GM19468 (cell line): ENCODE data around the gene KCNN2.

ENCODE experiments used
- ATAC-seq: cut with Tn5 transposase; IDR thresholded peaks from one replicate; pipeline ENCODE4 v1.9.1; 2021; ENCODE audit warnings: mild to moderate bottlenecking, moderate library complexity, moderate number of reproducible peaks; ENCODE audit not compliant: unreplicated experiment; ENCODE audit errors: extremely low read depth

The KCNN2 gene

GRCh38 chr5:114477816-114478334 lies 116.0 kb downstream of the KCNN2 start:
- no peak for ATAC-seq

DNA sequence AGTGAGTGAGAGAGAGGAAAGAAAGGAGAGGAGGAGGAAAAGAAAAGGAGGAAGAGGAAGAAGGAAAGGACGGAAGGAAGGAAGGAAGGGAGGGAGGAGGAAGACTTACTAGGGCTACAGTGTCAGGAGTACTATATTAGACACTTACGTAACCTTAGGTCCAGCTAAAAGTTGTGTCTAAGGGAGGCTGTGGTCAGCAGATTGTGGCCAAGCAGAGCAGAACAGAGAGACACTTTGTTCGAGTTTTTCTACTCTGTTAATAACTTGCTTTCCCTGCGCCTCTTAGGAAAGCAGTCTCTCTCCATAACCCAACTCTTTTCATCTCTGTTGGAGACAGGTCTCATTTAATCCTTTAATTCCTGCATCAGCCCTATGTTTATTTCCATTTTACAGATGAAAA lies 138.9 kb downstream of the KCNN2 start:
- no peak for ATAC-seq

DNA sequence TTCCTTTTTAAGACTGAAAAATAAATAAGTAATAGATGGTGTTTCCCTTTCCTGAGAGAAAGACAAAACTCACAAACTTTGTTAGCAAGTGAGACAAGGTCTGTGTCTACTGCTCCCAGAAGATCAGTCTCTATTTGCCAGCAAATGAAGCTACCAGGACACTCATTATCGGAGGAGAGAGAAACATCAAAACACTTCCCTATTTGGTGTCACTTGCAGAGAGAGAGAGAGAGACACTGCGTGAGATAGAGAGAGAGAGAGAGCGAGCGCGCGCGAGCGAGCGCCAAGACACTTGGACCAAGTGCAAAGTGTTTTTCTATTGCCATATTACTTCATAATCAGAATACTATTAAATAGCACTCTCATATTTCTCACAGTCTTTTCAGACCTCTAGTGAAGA lies 142.7 kb downstream of the KCNN2 start:
- ATAC-seq, result no peak

- no peak for ATAC-seq
These were observed 162.4 kb downstream of the KCNN2 start for GRCh38 chr5:114524221-114524620.

DNA sequence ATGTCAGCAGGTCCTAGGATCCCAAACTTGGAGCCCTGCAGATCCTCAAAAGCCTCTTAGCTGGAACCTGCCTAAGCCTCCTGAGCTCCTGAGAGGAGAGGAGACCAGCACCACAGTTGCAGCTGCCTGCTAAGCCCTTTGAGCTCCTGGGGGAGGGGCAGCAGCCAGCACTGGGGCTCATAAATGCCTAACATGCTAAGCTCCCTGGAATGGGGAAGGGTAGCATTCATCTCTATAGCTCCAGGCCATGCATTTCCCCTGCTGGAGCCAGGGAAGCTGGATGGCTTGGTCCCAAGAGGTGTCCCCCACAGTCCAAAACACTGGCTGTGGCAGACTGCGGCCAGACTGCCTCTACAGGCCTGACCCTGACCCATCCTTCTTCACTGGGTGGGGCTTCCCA lies 182.7 kb downstream of the KCNN2 start:
- no peak for ATAC-seq
